ENCODE results near the gene FAM53B.
A peak's percentile ranks its signal among the peaks of the same experiment; 100 is the strongest.

GRCh38 chr10:124701435-124701834 is 42.7 kb downstream of the FAM53B start:
- TF ChIP-seq, protein P1, sequence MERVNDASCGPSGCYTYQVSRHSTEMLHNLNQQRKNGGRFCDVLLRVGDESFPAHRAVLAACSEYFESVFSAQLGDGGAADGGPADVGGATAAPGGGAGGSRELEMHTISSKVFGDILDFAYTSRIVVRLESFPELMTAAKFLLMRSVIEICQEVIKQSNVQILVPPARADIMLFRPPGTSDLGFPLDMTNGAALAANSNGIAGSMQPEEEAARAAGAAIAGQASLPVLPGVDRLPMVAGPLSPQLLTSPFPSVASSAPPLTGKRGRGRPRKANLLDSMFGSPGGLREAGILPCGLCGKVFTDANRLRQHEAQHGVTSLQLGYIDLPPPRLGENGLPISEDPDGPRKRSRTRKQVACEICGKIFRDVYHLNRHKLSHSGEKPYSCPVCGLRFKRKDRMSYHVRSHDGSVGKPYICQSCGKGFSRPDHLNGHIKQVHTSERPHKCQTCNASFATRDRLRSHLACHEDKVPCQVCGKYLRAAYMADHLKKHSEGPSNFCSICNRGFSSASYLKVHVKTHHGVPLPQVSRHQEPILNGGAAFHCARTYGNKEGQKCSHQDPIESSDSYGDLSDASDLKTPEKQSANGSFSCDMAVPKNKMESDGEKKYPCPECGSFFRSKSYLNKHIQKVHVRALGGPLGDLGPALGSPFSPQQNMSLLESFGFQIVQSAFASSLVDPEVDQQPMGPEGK (CRISPR knock-in tag; IDR thresholded peaks at IDR 0.05; ENCODE audit: borderline replicate concordance), result no peak
- TF ChIP-seq ESRRG (CRISPR knock-in tag; IDR thresholded peaks at IDR 0.05) (no peak), ZNF565 (CRISPR knock-in tag; conservative IDR thresholded peaks at IDR 0.05; ENCODE audit: low read depth) (no peak), TCF4 (CRISPR knock-in tag; IDR thresholded peaks at IDR 0.05; ENCODE audit: borderline replicate concordance) (no peak), POU6F1 (CRISPR knock-in tag; IDR thresholded peaks at IDR 0.05; ENCODE audit: borderline replicate concordance, low read depth) (no peak), TSHZ2 (CRISPR knock-in tag; IDR thresholded peaks at IDR 0.05) (0 out of 2 replicates have a peak, but pooled peaks have one; percentile 27)

All from SK-N-SH treated with all-trans-retinoic acid at 6 μM for 48 hours (cell line).